Chondrocyte (in vitro differentiated cells): Measurements from ENCODE around the gene ADAMTS14. TPM values are rescaled to one million over a fixed set of nuclear protein-coding genes. Genes with fewer than 3 reads are reported as not detected.
A peak's percentile ranks its signal among the peaks of the same experiment; 100 is the strongest.

Source experiments
- DNase-seq: peaks from one replicate; pipeline ENCODE4 v3.0.0; 2021; ENCODE audit warnings: mixed read lengths, low spot score
- H3K27ac Mint-ChIP-seq: one replicate; pipeline ENCODE4 v1.8.0; 2021; ENCODE audit warnings: mild to moderate bottlenecking, moderate library complexity, mixed read lengths; ENCODE audit not compliant: unreplicated experiment
- H3K27me3 Mint-ChIP-seq: 2 replicates; pipeline ENCODE4 v1.8.0; 2021; ENCODE audit warnings: low read depth, mixed read lengths
- H3K36me3 Mint-ChIP-seq: 2 replicates; pipeline ENCODE4 v1.8.0; 2021; ENCODE audit warnings: low read depth, mixed read lengths
- H3K4me1 Mint-ChIP-seq: 2 replicates; pipeline ENCODE4 v1.8.0; 2021; ENCODE audit warnings: low read depth, mild to moderate bottlenecking, mixed read lengths
- H3K4me3 Mint-ChIP-seq: one replicate; pipeline ENCODE4 v1.8.0; 2021; ENCODE audit warnings: mild to moderate bottlenecking, moderate library complexity, mixed read lengths; ENCODE audit not compliant: unreplicated experiment
- H3K9me3 Mint-ChIP-seq: 2 replicates; pipeline ENCODE4 v1.8.0; 2021; ENCODE audit warnings: low read depth, mixed read lengths
- total RNA-seq: library from RNA; stranded (reverse); gene quantifications from 3 replicates; pipeline ENCODE4 v1.2.1, GENCODE V29; 2021
- TF ChIP-seq, protein P1 (sequence below): fragments of 200-600 bp; sonication (generic); IDR thresholded peaks from 2 replicates; pipeline ENCODE4 v1.5.0; 2021; ENCODE audit warnings: antibody characterized with exemption, mild to moderate bottlenecking, moderate library complexity

Gene ADAMTS14
- total RNA-seq, 1 donor from 2014 or later: 7.7 TPM

DNA sequence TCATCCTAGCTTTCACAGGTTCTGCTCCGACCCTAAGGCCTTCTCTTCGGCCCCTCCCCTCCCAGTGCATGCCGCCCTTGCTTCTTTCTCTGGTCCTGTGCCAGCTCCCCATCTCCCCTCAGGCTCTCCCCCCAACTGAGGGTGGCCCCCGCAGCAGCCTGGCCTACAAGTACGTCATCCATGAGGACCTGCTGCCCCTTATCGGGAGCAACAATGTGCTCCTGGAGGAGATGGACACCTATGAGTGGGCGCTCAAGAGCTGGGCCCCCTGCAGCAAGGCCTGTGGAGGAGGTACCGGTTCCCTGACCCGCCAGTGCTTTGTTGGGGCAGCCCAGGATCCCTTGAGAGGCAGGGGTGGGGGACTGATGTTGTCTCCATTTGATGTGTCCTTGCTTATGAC is 79.0 kb downstream of the ADAMTS14 start:
- Mint-ChIP-seq H3K9me3 (no peaks in the 10 kb centered on the region), H3K27ac (no peak overlapping the region), H3K4me1 (peaks cover 28% of the 10 kb centered on the region), H3K36me3 (no peaks in the 10 kb centered on the region), H3K27me3 (no peaks in the 10 kb centered on the region), H3K4me3 (no peak overlapping the region)
- TF ChIP-seq, protein P1, sequence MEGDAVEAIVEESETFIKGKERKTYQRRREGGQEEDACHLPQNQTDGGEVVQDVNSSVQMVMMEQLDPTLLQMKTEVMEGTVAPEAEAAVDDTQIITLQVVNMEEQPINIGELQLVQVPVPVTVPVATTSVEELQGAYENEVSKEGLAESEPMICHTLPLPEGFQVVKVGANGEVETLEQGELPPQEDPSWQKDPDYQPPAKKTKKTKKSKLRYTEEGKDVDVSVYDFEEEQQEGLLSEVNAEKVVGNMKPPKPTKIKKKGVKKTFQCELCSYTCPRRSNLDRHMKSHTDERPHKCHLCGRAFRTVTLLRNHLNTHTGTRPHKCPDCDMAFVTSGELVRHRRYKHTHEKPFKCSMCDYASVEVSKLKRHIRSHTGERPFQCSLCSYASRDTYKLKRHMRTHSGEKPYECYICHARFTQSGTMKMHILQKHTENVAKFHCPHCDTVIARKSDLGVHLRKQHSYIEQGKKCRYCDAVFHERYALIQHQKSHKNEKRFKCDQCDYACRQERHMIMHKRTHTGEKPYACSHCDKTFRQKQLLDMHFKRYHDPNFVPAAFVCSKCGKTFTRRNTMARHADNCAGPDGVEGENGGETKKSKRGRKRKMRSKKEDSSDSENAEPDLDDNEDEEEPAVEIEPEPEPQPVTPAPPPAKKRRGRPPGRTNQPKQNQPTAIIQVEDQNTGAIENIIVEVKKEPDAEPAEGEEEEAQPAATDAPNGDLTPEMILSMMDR: no peak
- peak; percentile 75 for DNase-seq

DNA sequence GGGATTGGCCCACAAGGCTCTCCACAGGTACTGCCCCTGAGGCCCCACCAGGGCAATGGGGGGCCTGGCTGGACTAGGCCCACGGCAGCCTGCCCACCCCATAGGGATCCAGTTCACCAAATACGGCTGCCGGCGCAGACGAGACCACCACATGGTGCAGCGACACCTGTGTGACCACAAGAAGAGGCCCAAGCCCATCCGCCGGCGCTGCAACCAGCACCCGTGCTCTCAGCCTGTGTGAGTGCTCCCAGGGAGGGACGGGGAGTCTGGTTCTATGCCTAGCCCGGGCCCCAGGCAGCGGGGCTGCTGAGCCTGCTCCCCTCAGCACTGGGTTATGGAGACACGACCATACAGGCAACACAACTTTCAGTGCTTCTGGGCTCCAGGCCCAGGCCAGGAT is 79.7 kb downstream of the ADAMTS14 start:
- Mint-ChIP-seq H3K36me3 (no peaks in the 10 kb centered on the region), H3K27ac (no peak overlapping the region), H3K27me3 (no peaks in the 10 kb centered on the region), H3K4me1 (peaks cover 30% of the 10 kb centered on the region), H3K9me3 (no peaks in the 10 kb centered on the region), H3K4me3 (no peak overlapping the region)
- DNase-seq: peak; percentile 86
- TF ChIP-seq, protein P1: no peak

DNA sequence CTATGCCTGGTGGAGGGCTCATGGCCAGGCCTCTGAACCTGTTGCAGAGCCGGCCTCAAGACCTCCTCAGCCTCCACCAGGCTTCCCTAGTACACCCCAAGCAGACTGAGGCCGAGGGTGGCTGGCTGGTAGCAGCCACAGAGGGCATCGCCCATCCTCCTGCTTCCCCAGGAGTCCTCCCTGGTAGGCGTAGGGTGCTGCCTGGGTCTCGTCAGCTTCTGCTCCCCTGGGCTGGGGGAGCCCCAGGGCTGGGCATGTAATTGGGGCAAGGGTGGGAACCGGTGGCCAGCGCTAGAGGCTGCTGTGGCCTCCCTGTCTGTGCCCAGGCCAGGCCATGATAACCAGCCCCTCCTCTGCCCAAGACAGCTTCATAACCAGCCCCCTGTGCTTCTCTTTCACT is 80.3 kb downstream of the ADAMTS14 start:
- Mint-ChIP-seq H3K9me3 (no peaks in the 10 kb centered on the region), H3K36me3 (no peaks in the 10 kb centered on the region), H3K4me3 (no peak overlapping the region), H3K27me3 (no peaks in the 10 kb centered on the region), H3K27ac (no peak overlapping the region), H3K4me1 (peaks cover 31% of the 10 kb centered on the region)
- TF ChIP-seq, protein P1: no peak
- peak; percentile 67 for DNase-seq

DNA sequence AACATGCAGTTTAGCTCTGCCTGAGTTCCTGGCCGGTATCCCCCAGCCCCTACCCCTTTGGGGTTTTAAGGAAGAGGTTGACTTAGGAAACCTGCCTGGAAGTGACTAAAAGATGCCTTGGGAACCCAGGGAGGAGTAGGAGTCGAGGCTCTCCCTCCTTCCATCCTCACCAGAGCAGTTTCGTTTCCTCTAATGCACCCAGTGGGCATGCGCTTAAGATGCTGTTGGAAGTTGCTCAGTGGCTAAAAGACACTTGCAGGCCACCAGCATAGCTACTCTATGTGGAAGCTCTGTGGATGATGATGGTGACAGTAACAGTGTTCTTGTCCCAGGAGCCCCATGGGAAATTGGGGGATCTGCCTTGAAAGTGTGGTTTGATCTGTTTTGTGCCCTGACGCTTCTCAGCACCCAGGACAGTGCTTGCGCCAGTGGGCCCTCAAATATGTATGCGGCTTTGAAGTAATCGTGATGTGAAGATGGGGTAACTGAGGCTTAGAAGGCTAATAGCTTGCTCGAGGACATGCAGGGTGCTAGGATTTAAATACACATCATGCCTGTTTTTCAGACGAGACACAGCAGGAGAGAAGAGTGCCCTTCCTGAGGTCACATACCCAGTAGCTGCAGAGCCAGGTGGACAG is 80.8 kb downstream of the ADAMTS14 start:
- peaks cover 31% of the 10 kb centered on the region for H3K4me1 Mint-ChIP-seq
- no peak overlapping the region for H3K4me3 Mint-ChIP-seq
- no peak for DNase-seq
- no peaks in the 10 kb centered on the region for H3K9me3 Mint-ChIP-seq
- no peaks in the 10 kb centered on the region for H3K27me3 Mint-ChIP-seq
- H3K36me3 Mint-ChIP-seq: no peaks in the 10 kb centered on the region
- TF ChIP-seq, protein P1: no peak
- no peak overlapping the region for H3K27ac Mint-ChIP-seq

DNA sequence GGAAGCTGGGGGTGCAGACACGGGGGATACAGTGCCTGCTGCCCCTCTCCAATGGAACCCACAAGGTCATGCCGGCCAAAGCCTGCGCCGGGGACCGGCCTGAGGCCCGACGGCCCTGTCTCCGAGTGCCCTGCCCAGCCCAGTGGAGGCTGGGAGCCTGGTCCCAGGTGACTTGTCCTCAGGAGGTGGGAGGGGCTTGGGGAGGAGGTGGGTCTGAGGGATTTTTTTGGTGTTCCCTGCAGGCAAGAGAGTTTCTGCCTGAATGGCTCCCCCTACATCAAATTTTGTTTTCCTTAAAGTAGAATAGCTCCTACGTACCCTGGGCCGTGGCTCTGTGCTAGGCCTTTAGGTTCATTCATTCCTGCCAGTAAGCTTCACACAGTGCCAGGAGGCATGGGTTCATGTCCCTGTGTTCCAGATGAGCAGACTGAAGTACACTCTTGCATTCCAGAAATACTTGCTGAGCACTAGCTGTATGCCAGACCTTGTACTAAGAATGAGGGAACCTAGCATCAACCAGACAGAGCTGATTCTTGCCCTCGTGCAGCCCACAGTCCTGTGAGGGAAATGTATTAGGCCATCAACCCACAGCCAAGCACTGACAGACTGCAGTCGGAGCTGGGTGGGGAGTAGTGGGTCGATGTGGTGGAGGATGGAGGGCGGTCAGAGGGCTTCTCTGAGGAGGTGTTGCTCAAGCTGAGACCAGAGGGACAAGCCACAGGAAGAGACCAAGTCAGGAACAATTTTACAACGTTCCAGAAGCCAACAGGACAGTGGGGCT is 81.7 kb downstream of the ADAMTS14 start:
- TF ChIP-seq, protein P1: no peak
- Mint-ChIP-seq H3K9me3 (no peaks in the 10 kb centered on the region), H3K4me3 (no peak overlapping the region), H3K27me3 (no peaks in the 10 kb centered on the region), H3K36me3 (no peaks in the 10 kb centered on the region), H3K27ac (peak overlapping the region; percentile 95), H3K4me1 (peaks cover 36% of the 10 kb centered on the region)
- DNase-seq: peak; percentile 76
